HepG2 (cell line): Measurements from ENCODE around the gene DIP2C.

ENCODE experiments used
- POLR2AphosphoS5 ChIP-seq: IDR thresholded peaks from 2 replicates; pipeline ENCODE4 v1.6.1; 2012; ENCODE audit warnings: low read depth, low read length
- RXRA ChIP-seq: sonication (generic); formaldehyde crosslinking; IDR thresholded peaks from 2 replicates; pipeline ENCODE4 v1.5.1; 2020; ENCODE audit warnings: missing genetic modification reagents
- SMAD9 ChIP-seq: sonication (generic); formaldehyde crosslinking; IDR thresholded peaks from 2 replicates; pipeline ENCODE4 v1.5.1; 2020; ENCODE audit warnings: mild to moderate bottlenecking, missing genetic modification reagents
- TEAD2 ChIP-seq: sonication (generic); formaldehyde crosslinking; IDR thresholded peaks from 2 replicates; pipeline ENCODE4 v1.9.0; 2021; ENCODE audit warnings: missing genetic modification reagents
- ZNF282 ChIP-seq: fragments of 450-650 bp; IDR thresholded peaks from 2 replicates; pipeline ENCODE4 v1.6.1; 2018; ENCODE audit not compliant: partially characterized antibody

- TF ChIP-seq ZNF282 (no peak), POLR2AphosphoS5 (no peak), RXRA (CRISPR knock-in tag) (no peak), TEAD2 (CRISPR knock-in tag) (no peak), SMAD9 (CRISPR knock-in tag) (no peak)
These were observed 29.8 kb downstream of the DIP2C start for GRCh38 chr10:659688-660141.
